ENCODE data around the gene CROCC2. TPM values are rescaled to one million over a fixed set of nuclear protein-coding genes. Genes with fewer than 3 reads are reported as not detected.
A peak's percentile ranks its signal among the peaks of the same experiment; 100 is the strongest.

CROCC2 gene
- total RNA-seq, 4 donors from 2014 or later: 0.27 to 0.83 TPM; not detected in 2

GRCh38 chr2:240991378-240992263 is 85.5 kb downstream of the CROCC2 start:
- peak; percentile 34 to 88 (median 71) for DNase-seq
- TF ChIP-seq CTCF (IDR thresholded peaks at IDR 0.05): no peak
- TF ChIP-seq POLR2A (IDR thresholded peaks at IDR 0.05): no peak
- H3K27ac ChIP-seq: peak overlapping the region; percentile 53 to 76 (median 65)
- no peak overlapping the region for H3K4me3 ChIP-seq
- H3K36me3 ChIP-seq: no peaks in the 10 kb centered on the region
- no peaks in the 10 kb centered on the region for H3K27me3 ChIP-seq
- H3K4me1 ChIP-seq: peaks cover 0 to 41% (median 0%) of the 10 kb centered on the region in 4 donors
- no peaks in the 10 kb centered on the region for H3K9me3 ChIP-seq

DNA sequence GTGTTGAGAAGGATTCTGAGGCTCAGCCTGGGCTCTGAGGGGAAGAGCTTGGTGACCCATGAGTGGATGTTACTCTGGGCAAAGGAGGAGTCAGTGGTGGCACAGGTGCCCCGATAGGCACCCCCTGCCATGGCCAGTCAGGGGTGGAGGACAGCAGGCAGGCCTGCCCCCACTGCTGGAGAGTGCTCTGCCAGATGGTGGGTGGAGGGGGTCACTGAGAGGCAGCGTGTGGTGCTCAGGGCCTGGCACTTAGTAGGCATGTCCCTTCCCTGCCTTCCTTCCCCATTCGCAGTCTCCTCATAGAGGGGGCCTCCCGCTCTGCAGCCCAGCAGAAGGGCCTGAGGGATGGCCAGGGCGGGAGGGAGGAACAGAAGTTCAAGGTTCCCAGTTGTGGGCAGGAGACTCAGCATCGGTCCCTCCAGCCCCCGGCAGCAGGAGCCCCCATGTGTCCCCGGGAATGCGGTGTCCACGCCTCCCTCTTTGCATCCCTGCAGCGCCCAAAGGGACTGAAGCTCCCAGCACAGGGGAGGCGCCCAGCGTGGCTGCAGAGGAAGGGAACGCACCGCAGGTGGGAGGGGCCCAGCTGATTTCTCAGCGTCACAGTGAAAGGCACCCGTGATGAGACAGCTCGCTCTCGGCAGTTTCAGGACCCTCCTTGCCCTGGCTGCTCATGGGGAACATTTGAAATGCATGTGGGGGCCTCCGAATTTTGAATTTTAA is 86.6 kb downstream of the CROCC2 start:
- peak in 2 of 3 donors; percentile 38 to 40 for DNase-seq
- no peak for TF ChIP-seq CTCF (IDR thresholded peaks at IDR 0.05)
- no peak for TF ChIP-seq POLR2A (IDR thresholded peaks at IDR 0.05)
- Histone ChIP-seq H3K27me3 (no peaks in the 10 kb centered on the region), H3K4me3 (no peak overlapping the region), H3K4me1 (peaks cover 0 to 42% (median 0%) of the 10 kb centered on the region in 4 donors), H3K9me3 (no peaks in the 10 kb centered on the region), H3K27ac (peak overlapping the region in 3 of 4 donors; percentile 54 to 76 (median 76)), H3K36me3 (no peaks in the 10 kb centered on the region)

GRCh38 chr2:240993446-240994170 is 87.5 kb downstream of the CROCC2 start:
- no peak for TF ChIP-seq POLR2A (IDR thresholded peaks at IDR 0.05)
- no peak for TF ChIP-seq CTCF (IDR thresholded peaks at IDR 0.05)
- no peak overlapping the region for H3K4me3 ChIP-seq
- H3K27ac ChIP-seq: no peak overlapping the region
- DNase-seq: peak in 1 of 3 donors; percentile 43
- no peaks in the 10 kb centered on the region for H3K36me3 ChIP-seq
- peaks cover 0 to 38% (median 0%) of the 10 kb centered on the region in 4 donors for H3K4me1 ChIP-seq
- no peaks in the 10 kb centered on the region for H3K27me3 ChIP-seq
- H3K9me3 ChIP-seq: no peaks in the 10 kb centered on the region

GRCh38 chr2:240994171-240994896 is 88.2 kb downstream of the CROCC2 start:
- H3K27me3 ChIP-seq: no peaks in the 10 kb centered on the region
- peaks cover 0 to 38% (median 0%) of the 10 kb centered on the region in 4 donors for H3K4me1 ChIP-seq
- H3K9me3 ChIP-seq: no peaks in the 10 kb centered on the region
- no peak overlapping the region for H3K4me3 ChIP-seq
- DNase-seq: peak in 2 of 3 donors; percentile 44 to 48
- TF ChIP-seq CTCF (IDR thresholded peaks at IDR 0.05) (no peak), POLR2A (IDR thresholded peaks at IDR 0.05) (no peak)
- peak overlapping the region in 1 of 4 donors; percentile 5 for H3K27ac ChIP-seq
- H3K36me3 ChIP-seq: no peaks in the 10 kb centered on the region

Data from Peyer's patch (tissue), 4 donors.